HG02642 (cell line): ENCODE results near the gene ECHDC3.

Experiments used
- ATAC-seq: cut with Tn5 transposase; IDR thresholded peaks from one replicate; pipeline ENCODE4 v1.9.1; 2021; ENCODE audit warnings: mild to moderate bottlenecking; ENCODE audit not compliant: unreplicated experiment, poor library complexity

Gene ECHDC3

GRCh38 chr10:11775412-11775811 is 33.2 kb downstream of the ECHDC3 start:
- ATAC-seq = no peak

- ATAC-seq = no peak
Measured at GRCh38 chr10:11776080-11776479, 33.9 kb downstream of the ECHDC3 start.

- ATAC-seq = no peak
Measured at GRCh38 chr10:11781114-11781513, 38.9 kb downstream of the ECHDC3 start.

- ATAC-seq = no peak
Measured at GRCh38 chr10:11782793-11783557, 40.8 kb downstream of the ECHDC3 start.

- no peak for ATAC-seq
Measured at GRCh38 chr10:11783558-11783865, 41.3 kb downstream of the ECHDC3 start.

- no peak for ATAC-seq
Measured at GRCh38 chr10:11787374-11787773, 45.2 kb downstream of the ECHDC3 start.

GRCh38 chr10:11787846-11788245 is 45.7 kb downstream of the ECHDC3 start:
- ATAC-seq = no peak

GRCh38 chr10:11789306-11789705 is 47.1 kb downstream of the ECHDC3 start:
- no peak for ATAC-seq

- ATAC-seq = no peak
Measured at GRCh38 chr10:11789956-11790355, 47.8 kb downstream of the ECHDC3 start.

- no peak for ATAC-seq
Measured at GRCh38 chr10:11793762-11794479, 51.7 kb downstream of the ECHDC3 start.

GRCh38 chr10:11794566-11794965 is 52.4 kb downstream of the ECHDC3 start:
- no peak for ATAC-seq

GRCh38 chr10:11795101-11795920 is 53.1 kb downstream of the ECHDC3 start:
- no peak for ATAC-seq

- no peak for ATAC-seq
Measured at GRCh38 chr10:11796474-11796873, 54.3 kb downstream of the ECHDC3 start.

- ATAC-seq = no peak
Measured at GRCh38 chr10:11797281-11797680, 55.1 kb downstream of the ECHDC3 start.

GRCh38 chr10:11797847-11798633 is 55.9 kb downstream of the ECHDC3 start:
- no peak for ATAC-seq

- no peak for ATAC-seq
Measured at GRCh38 chr10:11798845-11799735, 56.9 kb downstream of the ECHDC3 start.

- ATAC-seq = no peak
Measured at GRCh38 chr10:11799736-11800080, 57.5 kb downstream of the ECHDC3 start.

GRCh38 chr10:11804336-11804735 is 62.2 kb downstream of the ECHDC3 start:
- no peak for ATAC-seq

- ATAC-seq = no peak
Measured at GRCh38 chr10:11805792-11806191, 63.6 kb downstream of the ECHDC3 start.
